LNCAP (cell line): ENCODE measurements around the gene FRMD4A.

Experiments used
- CTCF ChIP-seq: fragments of 450-650 bp; IDR thresholded peaks from 2 replicates; pipeline ENCODE4 v1.5.1; 2017; ENCODE audit warnings: mild to moderate bottlenecking

FRMD4A gene

GRCh38 chr10:13871011-13871410 lies 459.7 kb downstream of the FRMD4A start:
- no peak for TF ChIP-seq CTCF

- TF ChIP-seq CTCF: no peak
These were observed 461.4 kb downstream of the FRMD4A start for GRCh38 chr10:13869295-13869664.

GRCh38 chr10:13868528-13869294 lies 462.0 kb downstream of the FRMD4A start:
- no peak for TF ChIP-seq CTCF

GRCh38 chr10:13867822-13868221 lies 462.9 kb downstream of the FRMD4A start:
- no peak for TF ChIP-seq CTCF

- TF ChIP-seq CTCF: no peak
These were observed 464.8 kb downstream of the FRMD4A start for GRCh38 chr10:13865758-13866491.

- TF ChIP-seq CTCF: no peak
These were observed 468.0 kb downstream of the FRMD4A start for GRCh38 chr10:13862546-13863233.

- no peak for TF ChIP-seq CTCF
These were observed 469.8 kb downstream of the FRMD4A start for GRCh38 chr10:13860886-13861285.
